HEK293 (cell line): ENCODE measurements around the gene CAB39.

Experiments
- CTCF ChIA-PET: fragments of 350-600 bp; formaldehyde crosslinking; extraction: SDS; loops from one replicate; lab custom pipeline; 2021; ENCODE audit warnings: antibody characterized with exemption; lab: Yijun Ruan, JAX
- POLR2A ChIA-PET: fragments of 300-600 bp; formaldehyde crosslinking; extraction: SDS; loops from one replicate; lab custom pipeline; 2020; ENCODE audit warnings: antibody characterized with exemption, inconsistent platforms; lab: Yijun Ruan, JAX
- H3K27ac ChIP-seq: fragments of 200-500 bp; sonication (Bioruptor generic); 2 replicates; pipeline ENCODE4 v1.5.1; 2014; ENCODE audit warnings: low read depth, low read length, control low read depth, inconsistent platforms; ENCODE audit errors: extremely low read depth
- H3K36me3 ChIP-seq, 2 experiments: fragments of 200-500 bp in 1 of 2; sonication (Bioruptor generic) in 1 of 2; 1 replicate in 1 of 2; 2 replicates in 1 of 2; pipeline ENCODE4 v1.5.1; 2014 to 2017; ENCODE audit warnings: inconsistent platforms in 2 of 2, low read length in 2 of 2; ENCODE audit not compliant: control insufficient read depth in 2 of 2, insufficient read depth in 1 of 2
- H3K4me1 ChIP-seq: fragments of 200-500 bp; sonication (Bioruptor generic); 2 replicates; pipeline ENCODE4 v1.5.1; 2014; ENCODE audit warnings: mild to moderate bottlenecking, low read length, inconsistent platforms; ENCODE audit not compliant: control insufficient read depth, insufficient read depth
- H3K4me3 ChIP-seq: 2 replicates; pipeline ENCODE4 v1.5.1; 2011; ENCODE audit warnings: low read depth, mild to moderate bottlenecking, control low read depth, low read length, moderate library complexity
- H3K9me3 ChIP-seq: fragments of 200-500 bp; sonication (Bioruptor generic); 2 replicates; pipeline ENCODE4 v1.5.1; 2014; ENCODE audit warnings: low read depth, low read length, inconsistent platforms; ENCODE audit not compliant: control insufficient read depth, insufficient read depth
- GLIS1 ChIP-seq: fragments of 450-650 bp; formaldehyde crosslinking; IDR thresholded peaks from 2 replicates; pipeline ENCODE4 v1.5.1; 2016; ENCODE audit warnings: missing biosample characterization, missing genetic modification characterization
- IKZF3 ChIP-seq: fragments of 450-650 bp; IDR thresholded peaks from 2 replicates; pipeline ENCODE4 v1.5.0; 2018; ENCODE audit warnings: missing biosample characterization, mild to moderate bottlenecking, missing genetic modification characterization, moderate library complexity
- PRDM1 ChIP-seq: fragments of 450-650 bp; formaldehyde crosslinking; IDR thresholded peaks from 2 replicates; pipeline ENCODE4; 2016; ENCODE audit warnings: missing biosample characterization, missing genetic modification characterization
- PRDM2 ChIP-seq: fragments of 450-650 bp; formaldehyde crosslinking; IDR thresholded peaks from 2 replicates; pipeline ENCODE4 v1.5.1; 2016; ENCODE audit warnings: missing biosample characterization, missing genetic modification characterization, borderline replicate concordance
- ZBTB20 ChIP-seq: fragments of 450-650 bp; formaldehyde crosslinking; IDR thresholded peaks from 2 replicates; pipeline ENCODE4 v1.5.1; 2016; ENCODE audit warnings: missing biosample characterization, missing genetic modification characterization
- ZNF169 ChIP-seq: fragments of 450-650 bp; formaldehyde crosslinking; IDR thresholded peaks from 2 replicates; pipeline ENCODE4 v1.5.1; 2016; ENCODE audit warnings: missing biosample characterization, missing genetic modification characterization
- ZNF175 ChIP-seq: fragments of 450-650 bp; formaldehyde crosslinking; IDR thresholded peaks from 2 replicates; pipeline ENCODE4 v1.5.1; 2016; ENCODE audit warnings: missing biosample characterization, missing genetic modification characterization
- ZNF341 ChIP-seq: fragments of 450-650 bp; formaldehyde crosslinking; IDR thresholded peaks from 2 replicates; pipeline ENCODE4; 2016; ENCODE audit warnings: low read depth, missing biosample characterization, missing genetic modification characterization
- ZNF426 ChIP-seq: fragments of 450-650 bp; formaldehyde crosslinking; IDR thresholded peaks from 2 replicates; pipeline ENCODE4 v1.5.1; 2017; ENCODE audit warnings: missing biosample characterization, missing genetic modification characterization, mild to moderate bottlenecking, inconsistent platforms, moderate library complexity
- ZNF626 ChIP-seq: fragments of 450-650 bp; sonication (Bioruptor Pico); formaldehyde crosslinking; IDR thresholded peaks from 2 replicates; pipeline ENCODE4 v1.5.1; 2018; ENCODE audit warnings: missing biosample characterization, missing genetic modification characterization, inconsistent platforms
- ZNF747 ChIP-seq: fragments of 450-650 bp; formaldehyde crosslinking; IDR thresholded peaks from 2 replicates; pipeline ENCODE4 v1.5.1; 2016; ENCODE audit warnings: missing biosample characterization, missing genetic modification characterization
- TF ChIP-seq, protein P1 (sequence below): fragments of 450-650 bp; IDR thresholded peaks from 2 replicates; pipeline ENCODE4 v1.5.1; 2018; ENCODE audit warnings: missing biosample characterization, mild to moderate bottlenecking, missing genetic modification characterization

The CAB39 gene

DNA sequence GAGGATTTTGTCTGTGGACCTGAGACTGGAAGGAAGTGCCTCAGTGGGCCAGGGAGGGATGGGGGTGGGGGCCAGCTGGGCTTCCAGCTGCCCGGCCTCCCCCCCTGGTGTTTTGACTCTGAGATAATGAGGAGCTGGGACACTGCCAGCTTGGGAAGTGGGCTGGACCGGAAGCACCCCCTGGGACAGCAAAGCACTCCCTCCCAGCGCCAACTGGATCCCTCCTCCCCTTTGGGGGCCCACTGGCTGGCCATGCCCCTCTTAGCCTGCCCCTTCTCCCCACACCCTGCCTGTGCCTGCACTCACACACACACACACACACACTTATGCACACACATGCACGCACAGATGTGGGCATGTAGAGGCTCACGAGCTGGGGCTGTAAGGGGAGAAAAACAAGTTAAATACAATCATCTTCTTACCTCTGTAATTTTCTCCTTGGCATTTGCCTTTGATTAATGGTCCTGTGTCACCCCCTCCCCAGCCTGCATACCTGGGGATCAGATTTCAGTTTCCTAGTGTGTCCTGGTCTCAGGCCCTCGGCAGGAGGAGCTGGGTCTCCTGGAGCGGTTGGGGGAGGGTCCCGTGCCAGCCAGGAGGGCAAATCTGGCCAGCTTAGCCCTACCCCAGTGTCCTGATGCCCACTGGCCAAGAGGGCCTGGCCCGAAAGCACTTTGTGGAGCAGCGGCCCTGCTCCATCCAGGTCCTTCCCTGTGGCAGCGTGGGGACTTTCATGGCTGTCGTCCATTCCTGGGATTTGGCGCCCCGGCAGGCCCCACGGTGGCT lies 155.7 kb downstream of the CAB39 start (continued):
- TF ChIP-seq ZNF626 = no peak
- no peak for TF ChIP-seq ZNF426
- TF ChIP-seq ZNF169 (tag by site-specific recombination) = no peak

GRCh38 chr2:230868947-230869913 lies 156.6 kb downstream of the CAB39 start:
- POLR2A ChIA-PET = interaction anchor here (1.0 kb wide), 1 partner anchor 21 kb away, joined by 3 read pairs; no protein-coding TSS in a partner anchor
- CTCF ChIA-PET = interaction anchor here (0.6 to 1.5 kb wide), 4 partner anchors 15 to 174 kb away, joined by 3 to 6 read pairs (median 3); no protein-coding TSS in a partner anchor

More at GRCh38 chr2:230868947-230869913, 156.6 kb downstream of the CAB39 start:
- H3K27ac ChIP-seq = no peak overlapping the region; the same call in 1 of the 2 replicates
- TF ChIP-seq ZBTB20 (tag by site-specific recombination) (no peak), PRDM2 (no peak), PRDM1 (peak; percentile 53; the same call in 1 of the 2 replicates), ZNF341 (tag by site-specific recombination) (peak; percentile 59), ZNF747 (tag by site-specific recombination) (no peak), ZNF175 (tag by site-specific recombination) (no peak), GLIS1 (peak; percentile 62), IKZF3 (tag by site-specific recombination) (no peak)
- TF ChIP-seq, protein P1, sequence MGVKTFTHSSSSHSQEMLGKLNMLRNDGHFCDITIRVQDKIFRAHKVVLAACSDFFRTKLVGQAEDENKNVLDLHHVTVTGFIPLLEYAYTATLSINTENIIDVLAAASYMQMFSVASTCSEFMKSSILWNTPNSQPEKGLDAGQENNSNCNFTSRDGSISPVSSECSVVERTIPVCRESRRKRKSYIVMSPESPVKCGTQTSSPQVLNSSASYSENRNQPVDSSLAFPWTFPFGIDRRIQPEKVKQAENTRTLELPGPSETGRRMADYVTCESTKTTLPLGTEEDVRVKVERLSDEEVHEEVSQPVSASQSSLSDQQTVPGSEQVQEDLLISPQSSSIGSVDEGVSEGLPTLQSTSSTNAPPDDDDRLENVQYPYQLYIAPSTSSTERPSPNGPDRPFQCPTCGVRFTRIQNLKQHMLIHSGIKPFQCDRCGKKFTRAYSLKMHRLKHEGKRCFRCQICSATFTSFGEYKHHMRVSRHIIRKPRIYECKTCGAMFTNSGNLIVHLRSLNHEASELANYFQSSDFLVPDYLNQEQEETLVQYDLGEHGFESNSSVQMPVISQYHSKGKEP (tag by site-specific recombination) = peak; percentile 33; the same call in 1 of the 2 replicates
- H3K4me3 ChIP-seq = no peak overlapping the region
- peaks cover 31% of the 10 kb centered on the region for H3K4me1 ChIP-seq
- peaks cover 0 to 24% of the 10 kb centered on the region in 2 experiments; a peak in 1 of 3 replicates for H3K36me3 ChIP-seq
- no peaks in the 10 kb centered on the region for H3K9me3 ChIP-seq
